ENCODE data around the gene IL4. TPM values are rescaled to one million over a fixed set of nuclear protein-coding genes. Genes with fewer than 3 reads are reported as not detected.

IL4 gene
- total RNA-seq, 1 donor from 2014 or later, result not detected

GRCh38 chr5:132658381-132659302 lies 15.1 kb upstream of the IL4 start:
- peaks cover 33% of the 10 kb centered on the region for H3K27me3 Mint-ChIP-seq (ENCODE audit: low read depth, unreplicated experiment)
- H3K9ac ChIP-seq (ENCODE audit: low read length), result no peak overlapping the region
- no peak for DNase-seq (ENCODE audit: low read depth)
- H3K27ac ChIP-seq (ENCODE audit: low read depth, low read length), result no peak overlapping the region
- H3K4me1 Mint-ChIP-seq (ENCODE audit: low read depth, unreplicated experiment), result peaks cover 25% of the 10 kb centered on the region
- H3K36me3 ChIP-seq (ENCODE audit: insufficient read depth, low read length), result no peaks in the 10 kb centered on the region
- no peaks in the 10 kb centered on the region for H3K79me2 ChIP-seq (ENCODE audit: insufficient read depth, low read length)
- H3K4me1 ChIP-seq (ENCODE audit: insufficient read depth, low read length), result peaks cover 2% of the 10 kb centered on the region
- no peak for FAIRE-seq
- no peaks in the 10 kb centered on the region for H3K9me3 ChIP-seq (ENCODE audit: insufficient read depth, low read depth, low read length)
- TF ChIP-seq CTCF (IDR thresholded peaks at IDR 0.05; ENCODE audit: insufficient read depth, low read depth, low read length) (no peak), EZH2 (IDR thresholded peaks at IDR 0.05; ENCODE audit: insufficient read depth, low read length) (no peak)
- H3K27ac Mint-ChIP-seq (ENCODE audit: unreplicated experiment), result no peak overlapping the region
- no peaks in the 10 kb centered on the region for H3K9me3 Mint-ChIP-seq (ENCODE audit: unreplicated experiment)
- H3K27me3 ChIP-seq (ENCODE audit: insufficient read depth, low read length), result no peaks in the 10 kb centered on the region
- no peak overlapping the region for H3K4me3 ChIP-seq (ENCODE audit: insufficient read depth, low read depth, low read length)
- H4K20me1 ChIP-seq (ENCODE audit: insufficient read depth, low read length), result no peaks in the 10 kb centered on the region
- no peak overlapping the region for H3K4me2 ChIP-seq (ENCODE audit: low read length)
- H2AFZ ChIP-seq (ENCODE audit: low read depth, low read length), result no peak overlapping the region
- no peaks in the 10 kb centered on the region for H3K36me3 Mint-ChIP-seq (ENCODE audit: low read depth, unreplicated experiment)
- H3K4me3 Mint-ChIP-seq (ENCODE audit: unreplicated experiment), result no peak overlapping the region

- H3K27ac Mint-ChIP-seq (ENCODE audit: unreplicated experiment), result no peak overlapping the region
- H3K4me3 ChIP-seq (ENCODE audit: insufficient read depth, low read depth, low read length), result no peak overlapping the region
- H3K4me3 Mint-ChIP-seq (ENCODE audit: unreplicated experiment), result no peak overlapping the region
- H3K4me1 ChIP-seq (ENCODE audit: insufficient read depth, low read length), result peaks cover 2% of the 10 kb centered on the region
- TF ChIP-seq CTCF (IDR thresholded peaks at IDR 0.05; ENCODE audit: insufficient read depth, low read depth, low read length) (no peak), EZH2 (IDR thresholded peaks at IDR 0.05; ENCODE audit: insufficient read depth, low read length) (no peak)
- no peaks in the 10 kb centered on the region for H3K9me3 ChIP-seq (ENCODE audit: insufficient read depth, low read depth, low read length)
- H3K36me3 Mint-ChIP-seq (ENCODE audit: low read depth, unreplicated experiment), result no peaks in the 10 kb centered on the region
- no peaks in the 10 kb centered on the region for H3K9me3 Mint-ChIP-seq (ENCODE audit: unreplicated experiment)
- no peak overlapping the region for H3K27ac ChIP-seq (ENCODE audit: low read depth, low read length)
- H3K79me2 ChIP-seq (ENCODE audit: insufficient read depth, low read length), result no peaks in the 10 kb centered on the region
- H3K36me3 ChIP-seq (ENCODE audit: insufficient read depth, low read length), result no peaks in the 10 kb centered on the region
- FAIRE-seq, result no peak
- no peaks in the 10 kb centered on the region for H3K27me3 ChIP-seq (ENCODE audit: insufficient read depth, low read length)
- H2AFZ ChIP-seq (ENCODE audit: low read depth, low read length), result no peak overlapping the region
- H3K27me3 Mint-ChIP-seq (ENCODE audit: low read depth, unreplicated experiment), result peaks cover 25% of the 10 kb centered on the region
- no peak for DNase-seq (ENCODE audit: low read depth)
- H3K4me2 ChIP-seq (ENCODE audit: low read length), result no peak overlapping the region
- H3K4me1 Mint-ChIP-seq (ENCODE audit: low read depth, unreplicated experiment), result peaks cover 33% of the 10 kb centered on the region
- H3K9ac ChIP-seq (ENCODE audit: low read length), result no peak overlapping the region
- no peaks in the 10 kb centered on the region for H4K20me1 ChIP-seq (ENCODE audit: insufficient read depth, low read length)
These were observed 13.9 kb upstream of the IL4 start for GRCh38 chr5:132659598-132660493.
